Measurements from ENCODE around the gene B4GALNT4. TPM values are rescaled to one million over a fixed set of nuclear protein-coding genes. Genes with fewer than 3 reads are reported as not detected.

Gene B4GALNT4
- total and polyA plus RNA-seq, 2 of the 8 experiments (the other 6 are each of a cell fraction or from before 2014, with no cell fraction given), result 40.9 to 76.3 TPM

DNA sequence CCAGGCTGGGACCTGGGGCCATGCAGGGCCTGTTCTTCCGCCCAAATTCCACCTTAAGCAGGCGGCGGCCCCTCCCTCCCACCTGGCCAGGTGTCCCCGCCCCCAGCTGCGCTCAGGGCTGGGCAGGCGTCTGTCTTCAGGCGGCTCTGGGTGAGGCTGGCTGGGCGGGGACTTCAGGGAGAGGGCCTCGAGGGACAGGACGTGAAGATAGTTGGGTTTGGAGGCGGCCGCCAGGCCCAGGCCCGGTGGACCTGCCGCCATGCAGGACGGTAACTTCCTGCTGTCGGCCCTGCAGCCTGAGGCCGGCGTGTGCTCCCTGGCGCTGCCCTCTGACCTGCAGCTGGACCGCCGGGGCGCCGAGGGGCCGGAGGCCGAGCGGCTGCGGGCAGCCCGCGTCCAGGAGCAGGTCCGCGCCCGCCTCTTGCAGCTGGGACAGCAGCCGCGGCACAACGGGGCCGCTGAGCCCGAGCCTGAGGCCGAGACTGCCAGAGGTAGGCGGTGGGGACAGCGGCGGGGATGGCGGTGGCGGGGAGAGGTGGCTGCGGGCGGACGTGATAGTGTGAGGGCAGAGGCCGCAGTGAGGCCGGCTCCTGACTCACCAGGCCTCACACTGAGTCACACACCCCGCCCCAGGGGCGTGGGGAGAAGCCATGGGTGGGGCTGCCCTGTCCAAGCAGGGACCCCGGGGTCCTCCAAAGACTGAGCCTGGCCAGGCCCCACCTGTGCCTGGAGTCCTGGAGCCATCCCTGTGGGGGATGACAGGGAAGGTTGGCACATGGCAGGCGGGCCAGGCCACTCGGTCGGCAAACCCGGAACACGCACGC, 24.9 kb downstream of the B4GALNT4 start, which contains the start of gene PKP3 (continued):
- TF ChIP-seq, protein P1, sequence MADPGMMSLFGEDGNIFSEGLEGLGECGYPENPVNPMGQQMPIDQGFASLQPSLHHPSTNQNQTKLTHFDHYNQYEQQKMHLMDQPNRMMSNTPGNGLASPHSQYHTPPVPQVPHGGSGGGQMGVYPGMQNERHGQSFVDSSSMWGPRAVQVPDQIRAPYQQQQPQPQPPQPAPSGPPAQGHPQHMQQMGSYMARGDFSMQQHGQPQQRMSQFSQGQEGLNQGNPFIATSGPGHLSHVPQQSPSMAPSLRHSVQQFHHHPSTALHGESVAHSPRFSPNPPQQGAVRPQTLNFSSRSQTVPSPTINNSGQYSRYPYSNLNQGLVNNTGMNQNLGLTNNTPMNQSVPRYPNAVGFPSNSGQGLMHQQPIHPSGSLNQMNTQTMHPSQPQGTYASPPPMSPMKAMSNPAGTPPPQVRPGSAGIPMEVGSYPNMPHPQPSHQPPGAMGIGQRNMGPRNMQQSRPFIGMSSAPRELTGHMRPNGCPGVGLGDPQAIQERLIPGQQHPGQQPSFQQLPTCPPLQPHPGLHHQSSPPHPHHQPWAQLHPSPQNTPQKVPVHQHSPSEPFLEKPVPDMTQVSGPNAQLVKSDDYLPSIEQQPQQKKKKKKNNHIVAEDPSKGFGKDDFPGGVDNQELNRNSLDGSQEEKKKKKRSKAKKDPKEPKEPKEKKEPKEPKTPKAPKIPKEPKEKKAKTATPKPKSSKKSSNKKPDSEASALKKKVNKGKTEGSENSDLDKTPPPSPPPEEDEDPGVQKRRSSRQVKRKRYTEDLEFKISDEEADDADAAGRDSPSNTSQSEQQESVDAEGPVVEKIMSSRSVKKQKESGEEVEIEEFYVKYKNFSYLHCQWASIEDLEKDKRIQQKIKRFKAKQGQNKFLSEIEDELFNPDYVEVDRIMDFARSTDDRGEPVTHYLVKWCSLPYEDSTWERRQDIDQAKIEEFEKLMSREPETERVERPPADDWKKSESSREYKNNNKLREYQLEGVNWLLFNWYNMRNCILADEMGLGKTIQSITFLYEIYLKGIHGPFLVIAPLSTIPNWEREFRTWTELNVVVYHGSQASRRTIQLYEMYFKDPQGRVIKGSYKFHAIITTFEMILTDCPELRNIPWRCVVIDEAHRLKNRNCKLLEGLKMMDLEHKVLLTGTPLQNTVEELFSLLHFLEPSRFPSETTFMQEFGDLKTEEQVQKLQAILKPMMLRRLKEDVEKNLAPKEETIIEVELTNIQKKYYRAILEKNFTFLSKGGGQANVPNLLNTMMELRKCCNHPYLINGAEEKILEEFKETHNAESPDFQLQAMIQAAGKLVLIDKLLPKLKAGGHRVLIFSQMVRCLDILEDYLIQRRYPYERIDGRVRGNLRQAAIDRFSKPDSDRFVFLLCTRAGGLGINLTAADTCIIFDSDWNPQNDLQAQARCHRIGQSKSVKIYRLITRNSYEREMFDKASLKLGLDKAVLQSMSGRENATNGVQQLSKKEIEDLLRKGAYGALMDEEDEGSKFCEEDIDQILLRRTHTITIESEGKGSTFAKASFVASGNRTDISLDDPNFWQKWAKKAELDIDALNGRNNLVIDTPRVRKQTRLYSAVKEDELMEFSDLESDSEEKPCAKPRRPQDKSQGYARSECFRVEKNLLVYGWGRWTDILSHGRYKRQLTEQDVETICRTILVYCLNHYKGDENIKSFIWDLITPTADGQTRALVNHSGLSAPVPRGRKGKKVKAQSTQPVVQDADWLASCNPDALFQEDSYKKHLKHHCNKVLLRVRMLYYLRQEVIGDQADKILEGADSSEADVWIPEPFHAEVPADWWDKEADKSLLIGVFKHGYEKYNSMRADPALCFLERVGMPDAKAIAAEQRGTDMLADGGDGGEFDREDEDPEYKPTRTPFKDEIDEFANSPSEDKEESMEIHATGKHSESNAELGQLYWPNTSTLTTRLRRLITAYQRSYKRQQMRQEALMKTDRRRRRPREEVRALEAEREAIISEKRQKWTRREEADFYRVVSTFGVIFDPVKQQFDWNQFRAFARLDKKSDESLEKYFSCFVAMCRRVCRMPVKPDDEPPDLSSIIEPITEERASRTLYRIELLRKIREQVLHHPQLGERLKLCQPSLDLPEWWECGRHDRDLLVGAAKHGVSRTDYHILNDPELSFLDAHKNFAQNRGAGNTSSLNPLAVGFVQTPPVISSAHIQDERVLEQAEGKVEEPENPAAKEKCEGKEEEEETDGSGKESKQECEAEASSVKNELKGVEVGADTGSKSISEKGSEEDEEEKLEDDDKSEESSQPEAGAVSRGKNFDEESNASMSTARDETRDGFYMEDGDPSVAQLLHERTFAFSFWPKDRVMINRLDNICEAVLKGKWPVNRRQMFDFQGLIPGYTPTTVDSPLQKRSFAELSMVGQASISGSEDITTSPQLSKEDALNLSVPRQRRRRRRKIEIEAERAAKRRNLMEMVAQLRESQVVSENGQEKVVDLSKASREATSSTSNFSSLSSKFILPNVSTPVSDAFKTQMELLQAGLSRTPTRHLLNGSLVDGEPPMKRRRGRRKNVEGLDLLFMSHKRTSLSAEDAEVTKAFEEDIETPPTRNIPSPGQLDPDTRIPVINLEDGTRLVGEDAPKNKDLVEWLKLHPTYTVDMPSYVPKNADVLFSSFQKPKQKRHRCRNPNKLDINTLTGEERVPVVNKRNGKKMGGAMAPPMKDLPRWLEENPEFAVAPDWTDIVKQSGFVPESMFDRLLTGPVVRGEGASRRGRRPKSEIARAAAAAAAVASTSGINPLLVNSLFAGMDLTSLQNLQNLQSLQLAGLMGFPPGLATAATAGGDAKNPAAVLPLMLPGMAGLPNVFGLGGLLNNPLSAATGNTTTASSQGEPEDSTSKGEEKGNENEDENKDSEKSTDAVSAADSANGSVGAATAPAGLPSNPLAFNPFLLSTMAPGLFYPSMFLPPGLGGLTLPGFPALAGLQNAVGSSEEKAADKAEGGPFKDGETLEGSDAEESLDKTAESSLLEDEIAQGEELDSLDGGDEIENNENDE (IDR thresholded peaks at IDR 0.05; ENCODE audit: insufficient replicate concordance, low read length), result no peak
- TF ChIP-seq HDAC2 (IDR thresholded peaks at IDR 0.05; ENCODE audit: borderline replicate concordance in 1 of 2, low read depth in 2 of 2, low read length in 2 of 2) (no peak), GABPA (IDR thresholded peaks at IDR 0.05; ENCODE audit: borderline replicate concordance, insufficient read depth, low read length) (no peak), POLR2AphosphoS5 (IDR thresholded peaks at IDR 0.05; ENCODE audit: low read depth, low read length) (no peak), RBBP5 (IDR thresholded peaks at IDR 0.05; ENCODE audit: borderline replicate concordance, low read depth, low read length) (no peak; the same call in 1 of the 2 replicates), EZH2 (IDR thresholded peaks at IDR 0.05; ENCODE audit: low read depth, low read length, severe bottlenecking) (no peak), SP4 (IDR thresholded peaks at IDR 0.05; ENCODE audit: low read length) (no peak), EP300 (IDR thresholded peaks at IDR 0.05; ENCODE audit: borderline replicate concordance in 1 of 2, low read depth in 2 of 2, low read length in 2 of 2) (no peak)

All from H1 (cell line).